Endothelial cell of umbilical vein (primary cell): ENCODE data around the gene MAP3K14. TPM values are rescaled to one million over a fixed set of nuclear protein-coding genes. Genes with fewer than 3 reads are reported as not detected.

Source experiments
- BruUV-seq: library from RNA; stranded (reverse); fragments of 400-500 nt; replicated peaks from 2 replicates; lab custom pipeline; 2021; lab: Mats Ljungman, UMichigan
- CTCF ChIA-PET: fragments of 300-600, 350-600 bp; sonication (Branson Sonifier 250); formaldehyde crosslinking; loops from one replicate; lab custom pipeline; 2021; ENCODE audit warnings: antibody characterized with exemption, inconsistent platforms; lab: Charles Lee
- POLR2A ChIA-PET: fragments of 300-600, 350-600 bp; sonication (Branson Sonifier 250); formaldehyde crosslinking; loops from one replicate; lab custom pipeline; 2021; ENCODE audit warnings: antibody characterized with exemption, inconsistent platforms; lab: Charles Lee
- DNase-seq: peaks from one replicate; pipeline ENCODE4 v3.0.0-alpha.2; 2011; ENCODE audit warnings: low read depth, low spot score
- FAIRE-seq: peaks from 2 replicates; lab custom pipeline; 2011; peaks lifted over from hg19 to GRCh38; lab: Jason Lieb, UNC
- H2AFZ ChIP-seq: 2 replicates; pipeline ENCODE4 v1.6.0; 2012; ENCODE audit warnings: low read depth, low read length, control low read depth, inconsistent platforms
- H3K27ac ChIP-seq: 2 replicates; pipeline ENCODE4 v1.5.1; 2011; ENCODE audit warnings: low read depth, mild to moderate bottlenecking, control low read depth, low read length, moderate library complexity; ENCODE audit not compliant: insufficient read depth
- H3K27me3 ChIP-seq, 2 experiments: 2 replicates each; pipeline versions ENCODE4 v1.6.0 to v1.6.1; 2011; ENCODE audit warnings: low read length in 2 of 2, mixed read lengths in 1 of 2; ENCODE audit not compliant: control insufficient read depth in 2 of 2, insufficient read depth in 2 of 2
- H3K36me3 ChIP-seq, 2 experiments: 2 replicates in 1 of 2; 3 replicates in 1 of 2; pipeline ENCODE4 v1.5.1; 2011; ENCODE audit warnings: low read length in 2 of 2, mild to moderate bottlenecking in 1 of 2, moderate library complexity in 1 of 2; ENCODE audit not compliant: control insufficient read depth in 2 of 2, insufficient read depth in 2 of 2; ENCODE audit errors: extremely low read depth in 1 of 2
- H3K4me1 ChIP-seq: 3 replicates; pipeline ENCODE4 v1.5.1; 2011; ENCODE audit warnings: mild to moderate bottlenecking, low read length; ENCODE audit not compliant: control insufficient read depth, insufficient read depth; ENCODE audit errors: extremely low read depth
- H3K4me2 ChIP-seq: 2 replicates; pipeline ENCODE4 v1.6.1; 2011; ENCODE audit warnings: low read length, control low read depth, mixed read lengths; ENCODE audit not compliant: insufficient read depth
- H3K4me3 ChIP-seq, 3 experiments: fragments of 200-600 bp in 1 of 3; sonication (generic), shearing (Covaris generic) in 1 of 3; replicated peaks in 1 of 3; 2 replicates each; pipeline ENCODE4 v1.5.1; 2011 to 2016; ENCODE audit warnings: control low read depth in 3 of 3, low read length in 3 of 3, mild to moderate bottlenecking in 2 of 3, inconsistent platforms in 1 of 3, low read depth in 1 of 3, moderate library complexity in 1 of 3; ENCODE audit not compliant: insufficient read depth in 1 of 3
- H3K79me2 ChIP-seq: 2 replicates; pipeline ENCODE4 v1.6.0; 2012; ENCODE audit warnings: low read length, inconsistent platforms; ENCODE audit not compliant: control insufficient read depth, insufficient read depth
- H3K9ac ChIP-seq: replicated peaks from 2 replicates; pipeline ENCODE3; 2011; ENCODE audit warnings: low read length, control low read depth; ENCODE audit not compliant: insufficient read depth; ENCODE audit errors: extremely low read depth
- H3K9me1 ChIP-seq: replicated peaks from 3 replicates; pipeline ENCODE4 v1.6.0; 2011; ENCODE audit warnings: mild to moderate bottlenecking, low read length; ENCODE audit not compliant: control insufficient read depth, insufficient read depth; ENCODE audit errors: extremely low read depth
- H3K9me3 ChIP-seq: replicated peaks from 2 replicates; pipeline ENCODE4 v1.5.1; 2012; ENCODE audit warnings: low read length, inconsistent platforms; ENCODE audit not compliant: control insufficient read depth, insufficient read depth
- H4K20me1 ChIP-seq: replicated peaks from 2 replicates; pipeline ENCODE3; 2011; ENCODE audit warnings: mild to moderate bottlenecking, low read length; ENCODE audit not compliant: control insufficient read depth, insufficient read depth; ENCODE audit errors: extremely low read depth
- CTCF ChIP-seq, 2 donors: IDR thresholded peaks; 1 replicate in 1 of 2; 2 replicates in 1 of 2; pipeline ENCODE4 v1.5.1; 2011; ENCODE audit warnings: low read length in 2 of 2, mild to moderate bottlenecking in 2 of 2, moderate library complexity in 2 of 2, control low read depth in 1 of 2, inconsistent platforms in 1 of 2, low read depth in 1 of 2; ENCODE audit not compliant: insufficient read depth in 1 of 2; ENCODE audit errors: extremely low read depth in 1 of 2
- GATA2 ChIP-seq: IDR thresholded peaks from 2 replicates; pipeline ENCODE4 v1.7.0; 2011; ENCODE audit warnings: low read depth, mild to moderate bottlenecking, moderate library complexity, mixed read lengths, low read length; ENCODE audit not compliant: insufficient read length, insufficient read depth
- JUN ChIP-seq: IDR thresholded peaks from 2 replicates; pipeline ENCODE4 v1.6.1; 2011; ENCODE audit warnings: borderline replicate concordance, low read depth; ENCODE audit not compliant: insufficient read length, insufficient read depth
- MYC ChIP-seq: IDR thresholded peaks from one replicate; pipeline ENCODE4 v1.6.1; 2011; ENCODE audit warnings: mild to moderate bottlenecking, low read depth, low read length
- POLR2AphosphoS5 ChIP-seq: IDR thresholded peaks from 2 replicates; pipeline ENCODE4 v1.6.1; 2012; ENCODE audit warnings: low read depth, mild to moderate bottlenecking, control low read depth, low read length, moderate library complexity; ENCODE audit not compliant: insufficient read depth
- dilution Hi-C: fragments of 300-500 bp; cut with MboI; formaldehyde crosslinking; loops from one replicate; pipeline ENCODE4 v1.15.0; 2019; ENCODE audit warnings: low sequenced_read_pairs; ENCODE audit not compliant: extremely low pct_ligation_motif_present
- intact Hi-C: fragments of 100-400 bp; cut with micrococcal nuclease; formaldehyde crosslinking; loops from one replicate; pipeline ENCODE4 v1.10.0; 2022
- polyA plus RNA-seq, 4 experiments: library from polyadenylated mRNA; depleted of rRNA in 3 of 4; stranded (reverse) in 3 of 4; unstranded in 1 of 4; fragments of >200 nt; gene quantifications; 2 replicates each; pipeline versions ENCODE4 v1.2.1 to v1.2.3, GENCODE V29; 2011 to 2012; ENCODE audit warnings: missing spikeins in 1 of 4
- total RNA-seq: library from RNA; stranded (reverse); gene quantifications from 2 replicates; pipeline ENCODE4 v1.2.3, GENCODE V29; 2021

The MAP3K14 gene
- total and polyA plus RNA-seq, 2 donors (not counting 3 experiments of a cell fraction or from before 2014, with no cell fraction given) = 5.4 to 9.8 TPM

- Histone ChIP-seq H3K4me3 (peak overlapping the region; percentile 21 to 48 (median 44)), H3K9ac (no peak overlapping the region), H3K27ac (no peak overlapping the region), H3K9me1 (no peaks in the 10 kb centered on the region), H3K4me1 (peaks cover 5% of the 10 kb centered on the region), H4K20me1 (no peaks in the 10 kb centered on the region), H3K9me3 (no peaks in the 10 kb centered on the region), H2AFZ (peak overlapping the region; percentile 83), H3K79me2 (no peaks in the 10 kb centered on the region), H3K4me2 (peak overlapping the region; percentile 83), H3K36me3 (no peaks in the 10 kb centered on the region), H3K27me3 (no peaks in the 10 kb centered on the region)
- intact Hi-C loops (no loop called here), dilution Hi-C loops (no loop called here)
- POLR2A ChIA-PET = no interaction called here
- CTCF ChIA-PET = interaction anchor here (0.5 to 1.9 kb wide), 9 partner anchors 9 to 112 kb away, joined by 3 to 5 read pairs (median 4); partner anchors contain the start of genes ACBD4, MAP3K14 and SPATA32
- no peak for FAIRE-seq
- no TSS peak for BruUV-seq
- peak; percentile 34 for DNase-seq
- TF ChIP-seq POLR2AphosphoS5 = no peak
- peak; percentile 30 to 67 for TF ChIP-seq CTCF (IDR thresholded peaks at IDR 0.05; ENCODE audit: extremely low read depth in 1 of 2, insufficient read depth in 1 of 2, low read depth in 1 of 2, low read length in 2 of 2)
These were observed 69.9 kb downstream of the MAP3K14 start for GRCh38 chr17:45246861-45247428.

- Histone ChIP-seq H4K20me1 (no peaks in the 10 kb centered on the region), H3K4me3 (no peak overlapping the region), H3K9ac (no peak overlapping the region), H3K4me2 (no peak overlapping the region), H3K4me1 (peaks cover 8% of the 10 kb centered on the region), H3K27me3 (peaks cover 2 to 3% of the 10 kb centered on the region in 2 experiments), H3K79me2 (no peaks in the 10 kb centered on the region), H3K9me1 (no peaks in the 10 kb centered on the region), H2AFZ (no peak overlapping the region), H3K27ac (no peak overlapping the region), H3K36me3 (no peaks in the 10 kb centered on the region), H3K9me3 (no peaks in the 10 kb centered on the region)
- CTCF ChIA-PET = interaction anchor here (0.5 to 2.5 kb wide), 8 partner anchors 9 to 111 kb away, joined by 3 to 10 read pairs (median 4); partner anchors contain the start of genes ACBD4, MAP3K14 and SPATA32
- DNase-seq = no peak
- intact Hi-C loops = no loop called here
- FAIRE-seq = no peak
- no peak for TF ChIP-seq POLR2AphosphoS5
- TF ChIP-seq JUN = no peak
- TF ChIP-seq GATA2 = no peak
- no peak for TF ChIP-seq MYC
- BruUV-seq = no TSS peak
- POLR2A ChIA-PET = no interaction called here
- dilution Hi-C loops = no loop called here
These were observed 70.5 kb downstream of the MAP3K14 start for GRCh38 chr17:45246338-45246737.
